Upper lobe of left lung (tissue), 6 donors: Measurements from ENCODE around the gene PDE4D. TPM values are rescaled to one million over a fixed set of nuclear protein-coding genes. Genes with fewer than 3 reads are reported as not detected.
A peak's percentile ranks its signal among the peaks of the same experiment; 100 is the strongest.
"Not testable (repeated sequence)": the region's sequence is repeated elsewhere in the genome, so short reads cannot be mapped to it uniquely, and the experiment has no call there.

ENCODE experiments used
- ATAC-seq, 2 donors: fragments of 200-7000 bp; cut with Tn5 transposase; one replicate each; pipeline ENCODE4 v1.9.1; 2022; ENCODE audit warnings: mild to moderate bottlenecking in 2 of 2, moderate library complexity in 2 of 2; ENCODE audit not compliant: low FRiP score in 2 of 2
- DNase-seq, 2 donors: peaks; one replicate each; pipeline ENCODE4 v3.0.0-alpha.2; 2019 to 2020
- H3K27ac ChIP-seq, 4 donors: fragments of 200-600 bp; sonication (generic); one replicate each; pipeline ENCODE4 v1.5.1; 2016 to 2019
- H3K27me3 ChIP-seq, 4 donors: fragments of 200-600 bp; sonication (generic); one replicate each; pipeline ENCODE4 v1.5.1; 2017 to 2019
- H3K36me3 ChIP-seq, 4 donors: fragments of 200-600 bp; sonication (generic); one replicate each; pipeline ENCODE4 v1.5.1; 2016 to 2019
- H3K4me1 ChIP-seq, 4 donors: fragments of 200-600 bp; sonication (generic); one replicate each; pipeline ENCODE4 v1.5.1; 2018 to 2019
- H3K4me3 ChIP-seq, 4 donors: fragments of 200-600 bp; sonication (generic); one replicate each; pipeline ENCODE4 v1.5.1; 2017 to 2019; ENCODE audit warnings: mild to moderate bottlenecking in 2 of 4, moderate library complexity in 1 of 4
- H3K9me3 ChIP-seq, 4 donors: fragments of 200-600 bp; sonication (generic); one replicate each; pipeline ENCODE4 v1.5.1; 2018 to 2019
- EP300 ChIP-seq, 4 donors: sonication (generic); formaldehyde crosslinking; IDR thresholded peaks; one replicate each; pipeline ENCODE4 v1.5.1; 2017; ENCODE audit warnings: antibody characterized with exemption in 4 of 4, control low read depth in 2 of 4
- POLR2A ChIP-seq, 4 donors: fragments of 450-650 bp; IDR thresholded peaks; one replicate each; pipeline ENCODE4 v1.5.1; 2016 to 2017; ENCODE audit warnings: antibody characterized with exemption in 4 of 4, mild to moderate bottlenecking in 2 of 4
- POLR2AphosphoS5 ChIP-seq, 2 donors: sonication (generic); formaldehyde crosslinking; IDR thresholded peaks; one replicate each; pipeline ENCODE4 v1.5.1; 2017; ENCODE audit warnings: antibody characterized with exemption in 2 of 2
- WGBS, 2 donors: methylation state at CpG; one replicate each; pipeline ENCODE4 v1.1.5; 2017 to 2018; 5-methylcytosine and 5-hydroxymethylcytosine counted together
- total RNA-seq, 6 donors: library from RNA; depleted of rRNA in 4 of 6; stranded (reverse); fragments of >200 nt in 4 of 6; gene quantifications; one replicate each; pipeline versions ENCODE4 v1.1.0 to v1.2.1, GENCODE V29; 2016 to 2021
- TF ChIP-seq, protein P1 (sequence below), 6 experiments: fragments of 450-650 bp in 4 of 6; fragments of 200-600 bp in 2 of 6; sonication (generic) in 2 of 6; IDR thresholded peaks; one replicate each; pipeline ENCODE4 v1.5.1; 2016 to 2019; ENCODE audit warnings: antibody characterized with exemption in 6 of 6
- donor health status: DM: no; HTN: no; CAD: no; lungs with moderate emphysema.
- donor health status: DM: no; HTN: yes; CAD: no; lungs with severe emphysema.

PDE4D gene
- total RNA-seq, 6 donors from 2014 or later, result 50.4 to 188 (median 84.0) TPM

DNA sequence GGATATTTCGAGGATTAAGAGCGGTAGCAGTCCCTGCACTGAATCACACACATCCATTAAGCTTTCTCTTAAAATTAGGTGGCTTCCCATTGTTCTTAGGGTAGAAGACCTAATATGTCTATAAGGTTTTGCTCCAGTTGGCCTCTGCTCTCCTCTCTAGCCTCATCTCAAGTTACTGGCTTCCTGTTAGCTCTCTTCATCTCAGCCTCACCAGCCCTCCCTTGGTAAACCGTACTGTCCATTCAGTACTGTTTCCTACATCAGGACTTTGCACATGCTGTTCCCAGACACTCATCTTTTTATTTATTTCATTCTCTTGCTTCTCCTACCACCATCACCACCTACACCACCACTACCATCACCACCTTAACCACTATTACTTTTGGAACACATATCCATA lies 428.6 kb downstream of the PDE4D start:
- ATAC-seq, result no peak
- H3K27ac ChIP-seq, result no peak overlapping the region
- H3K36me3 ChIP-seq, result no peaks in the 10 kb centered on the region
- no peak for DNase-seq
- H3K9me3 ChIP-seq, result no peaks in the 10 kb centered on the region
- H3K4me3 ChIP-seq, result no peak overlapping the region
- WGBS, 2 donors, result 89 to 94% methylated on average over 3 of the region's 3 CpGs
- H3K27me3 ChIP-seq, result no peaks in the 10 kb centered on the region
- TF ChIP-seq, protein P1, sequence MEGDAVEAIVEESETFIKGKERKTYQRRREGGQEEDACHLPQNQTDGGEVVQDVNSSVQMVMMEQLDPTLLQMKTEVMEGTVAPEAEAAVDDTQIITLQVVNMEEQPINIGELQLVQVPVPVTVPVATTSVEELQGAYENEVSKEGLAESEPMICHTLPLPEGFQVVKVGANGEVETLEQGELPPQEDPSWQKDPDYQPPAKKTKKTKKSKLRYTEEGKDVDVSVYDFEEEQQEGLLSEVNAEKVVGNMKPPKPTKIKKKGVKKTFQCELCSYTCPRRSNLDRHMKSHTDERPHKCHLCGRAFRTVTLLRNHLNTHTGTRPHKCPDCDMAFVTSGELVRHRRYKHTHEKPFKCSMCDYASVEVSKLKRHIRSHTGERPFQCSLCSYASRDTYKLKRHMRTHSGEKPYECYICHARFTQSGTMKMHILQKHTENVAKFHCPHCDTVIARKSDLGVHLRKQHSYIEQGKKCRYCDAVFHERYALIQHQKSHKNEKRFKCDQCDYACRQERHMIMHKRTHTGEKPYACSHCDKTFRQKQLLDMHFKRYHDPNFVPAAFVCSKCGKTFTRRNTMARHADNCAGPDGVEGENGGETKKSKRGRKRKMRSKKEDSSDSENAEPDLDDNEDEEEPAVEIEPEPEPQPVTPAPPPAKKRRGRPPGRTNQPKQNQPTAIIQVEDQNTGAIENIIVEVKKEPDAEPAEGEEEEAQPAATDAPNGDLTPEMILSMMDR (IDR thresholded peaks at IDR 0.05), result no peak
- TF ChIP-seq POLR2A (IDR thresholded peaks at IDR 0.05) (no peak), POLR2AphosphoS5 (IDR thresholded peaks at IDR 0.05) (no peak), EP300 (IDR thresholded peaks at IDR 0.05) (no peak)
- no peaks in the 10 kb centered on the region for H3K4me1 ChIP-seq

GRCh38 chr5:59463618-59464166 lies 429.8 kb downstream of the PDE4D start:
- peak in 1 of 2 donors; percentile 24 for DNase-seq
- not testable (repeated sequence) for H3K36me3 ChIP-seq, H3K9me3 ChIP-seq, H3K4me1 ChIP-seq, H3K27ac ChIP-seq, H3K27me3 ChIP-seq, ATAC-seq, H3K4me3 ChIP-seq
- 58 to 77% methylated on average over 3 of the region's 4 CpGs for WGBS, 2 donors

- no peak overlapping the region for H3K4me3 ChIP-seq
Observed at GRCh38 chr5:59462956-59463355, 430.6 kb downstream of the PDE4D start.

GRCh38 chr5:59460368-59461153 lies 433.0 kb downstream of the PDE4D start:
- no peaks in the 10 kb centered on the region for H3K36me3 ChIP-seq
- TF ChIP-seq, protein P1 (IDR thresholded peaks at IDR 0.05), result no peak
- no peak for TF ChIP-seq POLR2AphosphoS5 (IDR thresholded peaks at IDR 0.05)
- TF ChIP-seq EP300 (IDR thresholded peaks at IDR 0.05), result no peak
- TF ChIP-seq POLR2A (IDR thresholded peaks at IDR 0.05), result no peak
- H3K9me3 ChIP-seq, result no peaks in the 10 kb centered on the region
- H3K4me3 ChIP-seq, result no peak overlapping the region
- no peaks in the 10 kb centered on the region for H3K4me1 ChIP-seq
- WGBS, 2 donors, result 64 to 76% methylated on average over 3 to 4 of the region's 4 CpGs
- no peak for DNase-seq
- no peak overlapping the region for H3K27ac ChIP-seq
- no peak for ATAC-seq
- no peaks in the 10 kb centered on the region for H3K27me3 ChIP-seq

More at GRCh38 chr5:59462956-59463355, 430.6 kb downstream of the PDE4D start:
- H3K36me3 ChIP-seq, result no peaks in the 10 kb centered on the region
- no peak for TF ChIP-seq POLR2A (IDR thresholded peaks at IDR 0.05)
- no peak for TF ChIP-seq EP300 (IDR thresholded peaks at IDR 0.05)
- TF ChIP-seq POLR2AphosphoS5 (IDR thresholded peaks at IDR 0.05), result no peak
- H3K27ac ChIP-seq, result no peak overlapping the region
- DNase-seq, result no peak
- H3K4me1 ChIP-seq, result no peaks in the 10 kb centered on the region
- ATAC-seq, result no peak
- H3K27me3 ChIP-seq, result no peaks in the 10 kb centered on the region
- 90 to 92% methylated on average over 1 of the region's 1 CpG for WGBS, 2 donors
- no peaks in the 10 kb centered on the region for H3K9me3 ChIP-seq

DNA sequence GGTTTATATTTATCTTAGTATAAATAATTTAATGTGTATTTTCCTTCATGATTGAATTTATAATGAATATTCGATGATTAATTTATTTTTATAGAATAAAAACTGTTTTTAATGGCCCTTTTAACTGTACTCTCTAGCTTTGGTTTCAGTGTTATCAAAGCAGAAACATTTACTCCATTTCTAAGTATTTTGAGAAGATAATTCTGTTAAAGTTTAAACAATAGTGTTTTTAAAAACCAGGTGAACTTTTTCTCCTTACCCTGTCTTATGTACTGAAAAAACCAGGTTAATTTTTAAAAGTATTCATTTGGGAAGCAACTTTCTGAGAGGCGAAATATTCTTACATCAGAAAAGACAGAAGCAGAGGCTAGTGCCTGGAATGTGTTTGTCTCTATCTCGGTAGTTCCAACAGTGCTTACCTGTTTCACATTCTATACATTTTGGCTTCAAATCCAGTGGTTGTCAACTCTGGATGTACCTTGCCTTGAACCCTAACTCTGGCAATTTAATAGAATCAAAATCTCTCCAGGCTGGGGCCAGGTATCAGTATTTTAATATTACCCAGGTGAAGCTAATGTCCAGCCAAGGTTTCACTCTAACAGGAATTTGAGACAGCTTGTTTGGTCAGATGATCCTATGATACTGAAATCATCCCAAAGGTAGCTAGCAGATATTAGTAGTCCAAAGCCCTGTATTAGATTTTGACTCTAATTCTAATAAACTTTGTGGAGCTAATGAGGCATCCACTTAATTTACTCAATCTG lies 434.4 kb downstream of the PDE4D start:
- WGBS, 2 donors, result 79 to 86% methylated on average over 3 of the region's 3 CpGs
- H3K27ac ChIP-seq, result no peak overlapping the region
- H3K36me3 ChIP-seq, result no peaks in the 10 kb centered on the region
- no peaks in the 10 kb centered on the region for H3K27me3 ChIP-seq
- DNase-seq (no peak), ATAC-seq (no peak)
- no peak overlapping the region for H3K4me3 ChIP-seq
- no peaks in the 10 kb centered on the region for H3K4me1 ChIP-seq
- no peak for TF ChIP-seq POLR2A (IDR thresholded peaks at IDR 0.05)
- TF ChIP-seq, protein P1 (IDR thresholded peaks at IDR 0.05), result no peak
- no peaks in the 10 kb centered on the region for H3K9me3 ChIP-seq
